NCI-H345 (cell line): ENCODE data around the gene NFIA.
A peak's percentile ranks its signal among the peaks of the same experiment; 100 is the strongest.

Source experiments
- DNase-seq: peaks from one replicate; lab custom pipeline; 2025; lab: John Stamatoyannopoulos, UW

Gene NFIA

GRCh38 chr1:61083807-61084440 lies 1.6 kb downstream of the NFIA start:
- no peak for DNase-seq

- no peak for DNase-seq
Observed at GRCh38 chr1:61084491-61085031, 2.2 kb downstream of the NFIA start.

- no peak for DNase-seq
Observed at GRCh38 chr1:61085206-61085982, 3.0 kb downstream of the NFIA start.

GRCh38 chr1:61085983-61086644 lies 3.8 kb downstream of the NFIA start:
- no peak for DNase-seq

GRCh38 chr1:61087571-61087970 lies 5.2 kb downstream of the NFIA start:
- DNase-seq = no peak

GRCh38 chr1:61088163-61088974 lies 6.0 kb downstream of the NFIA start:
- DNase-seq = no peak

- DNase-seq = no peak
Observed at GRCh38 chr1:61089338-61089737, 7.0 kb downstream of the NFIA start.

GRCh38 chr1:61089741-61090140 lies 7.4 kb downstream of the NFIA start:
- DNase-seq = no peak

- DNase-seq = no peak
Observed at GRCh38 chr1:61090546-61091202, 8.3 kb downstream of the NFIA start.

- no peak for DNase-seq
Observed at GRCh38 chr1:61091455-61091854, 9.1 kb downstream of the NFIA start.

GRCh38 chr1:61092642-61093041 lies 10.3 kb downstream of the NFIA start:
- DNase-seq = peak; percentile 9

- DNase-seq = no peak
Observed at GRCh38 chr1:61093525-61094137, 11.3 kb downstream of the NFIA start.

GRCh38 chr1:61094677-61095469 lies 12.5 kb downstream of the NFIA start:
- no peak for DNase-seq

- no peak for DNase-seq
Observed at GRCh38 chr1:61095470-61095812, 13.1 kb downstream of the NFIA start.

- DNase-seq = no peak
Observed at GRCh38 chr1:61097317-61097716, 15.0 kb downstream of the NFIA start.

GRCh38 chr1:61097722-61098121 lies 15.4 kb downstream of the NFIA start:
- DNase-seq = no peak

GRCh38 chr1:61098333-61098732 lies 16.0 kb downstream of the NFIA start:
- DNase-seq = no peak

- DNase-seq = no peak
Observed at GRCh38 chr1:61098906-61099437, 16.6 kb downstream of the NFIA start.

- DNase-seq = no peak
Observed at GRCh38 chr1:61100578-61100977, 18.2 kb downstream of the NFIA start.

- no peak for DNase-seq
Observed at GRCh38 chr1:61101536-61101935, 19.2 kb downstream of the NFIA start.
